GM19351 (cell line): ENCODE data around the gene CSNK1G1.

Experiments
- ATAC-seq: cut with Tn5 transposase; IDR thresholded peaks from one replicate; pipeline ENCODE4 v1.9.1; 2021; ENCODE audit warnings: mild to moderate bottlenecking, moderate library complexity; ENCODE audit not compliant: unreplicated experiment

CSNK1G1 gene

GRCh38 chr15:64156652-64157331 is 199.2 kb downstream of the CSNK1G1 start:
- ATAC-seq: no peak

- ATAC-seq: no peak
Observed at GRCh38 chr15:64155802-64156651, 199.9 kb downstream of the CSNK1G1 start.

GRCh38 chr15:64153480-64154367 is 202.2 kb downstream of the CSNK1G1 start:
- ATAC-seq: peak; percentile 56

- peak; percentile 25 for ATAC-seq
Observed at GRCh38 chr15:64152507-64153387, 203.2 kb downstream of the CSNK1G1 start.

GRCh38 chr15:64151727-64152506 is 204.1 kb downstream of the CSNK1G1 start, which contains the start of gene SNX22:
SNX22 (plus strand) TSS chr15:64151731; CDS start chr15:64151776, 45 bp downstream.
- ATAC-seq: no peak

- ATAC-seq: no peak
Observed at GRCh38 chr15:64149893-64150578, 205.9 kb downstream of the CSNK1G1 start.

- ATAC-seq: no peak
Observed at GRCh38 chr15:64149424-64149823, 206.5 kb downstream of the CSNK1G1 start.

- no peak for ATAC-seq
Observed at GRCh38 chr15:64148581-64148980, 207.4 kb downstream of the CSNK1G1 start.

- ATAC-seq: no peak
Observed at GRCh38 chr15:64148168-64148567, 207.8 kb downstream of the CSNK1G1 start.

GRCh38 chr15:64146885-64147681 is 208.9 kb downstream of the CSNK1G1 start:
- ATAC-seq: no peak

- ATAC-seq: no peak
Observed at GRCh38 chr15:64146520-64146884, 209.5 kb downstream of the CSNK1G1 start.

- ATAC-seq: no peak
Observed at GRCh38 chr15:64146041-64146440, 209.9 kb downstream of the CSNK1G1 start.

- ATAC-seq: peak; percentile 76
Observed at GRCh38 chr15:64144565-64145281, 211.2 kb downstream of the CSNK1G1 start.

- no peak for ATAC-seq
Observed at GRCh38 chr15:64144192-64144564, 211.8 kb downstream of the CSNK1G1 start.

- no peak for ATAC-seq
Observed at GRCh38 chr15:64143276-64143675, 212.7 kb downstream of the CSNK1G1 start.

- ATAC-seq: no peak
Observed at GRCh38 chr15:64141798-64142512, 214.0 kb downstream of the CSNK1G1 start.
